ENCODE measurements around the gene NT5M.

NT5M gene

DNA sequence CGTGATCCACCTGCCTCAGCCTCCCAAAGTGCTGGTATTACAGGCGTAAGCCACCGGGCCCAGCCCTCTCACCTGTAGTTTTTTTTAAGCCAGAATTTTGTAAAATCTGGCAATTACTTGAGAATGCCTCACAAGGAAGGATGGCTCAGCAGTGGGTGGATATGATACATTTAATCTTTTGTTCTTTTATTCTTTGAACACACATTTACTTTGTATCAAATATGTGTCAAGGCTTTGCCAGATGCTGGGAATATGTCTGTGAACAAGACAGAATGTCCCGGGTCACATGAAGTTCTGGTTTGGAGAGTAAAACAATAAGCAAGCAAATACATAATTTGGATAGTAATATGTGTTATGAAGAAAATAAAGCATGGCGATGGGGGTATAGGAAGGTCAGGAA, 17.2 kb upstream of the NT5M start:
- in situ Hi-C loops (cut with MboI; ENCODE audit: low sequenced_read_pairs, unreplicated experiment), result no loop called here
- TF ChIP-seq, protein P1, sequence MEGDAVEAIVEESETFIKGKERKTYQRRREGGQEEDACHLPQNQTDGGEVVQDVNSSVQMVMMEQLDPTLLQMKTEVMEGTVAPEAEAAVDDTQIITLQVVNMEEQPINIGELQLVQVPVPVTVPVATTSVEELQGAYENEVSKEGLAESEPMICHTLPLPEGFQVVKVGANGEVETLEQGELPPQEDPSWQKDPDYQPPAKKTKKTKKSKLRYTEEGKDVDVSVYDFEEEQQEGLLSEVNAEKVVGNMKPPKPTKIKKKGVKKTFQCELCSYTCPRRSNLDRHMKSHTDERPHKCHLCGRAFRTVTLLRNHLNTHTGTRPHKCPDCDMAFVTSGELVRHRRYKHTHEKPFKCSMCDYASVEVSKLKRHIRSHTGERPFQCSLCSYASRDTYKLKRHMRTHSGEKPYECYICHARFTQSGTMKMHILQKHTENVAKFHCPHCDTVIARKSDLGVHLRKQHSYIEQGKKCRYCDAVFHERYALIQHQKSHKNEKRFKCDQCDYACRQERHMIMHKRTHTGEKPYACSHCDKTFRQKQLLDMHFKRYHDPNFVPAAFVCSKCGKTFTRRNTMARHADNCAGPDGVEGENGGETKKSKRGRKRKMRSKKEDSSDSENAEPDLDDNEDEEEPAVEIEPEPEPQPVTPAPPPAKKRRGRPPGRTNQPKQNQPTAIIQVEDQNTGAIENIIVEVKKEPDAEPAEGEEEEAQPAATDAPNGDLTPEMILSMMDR (IDR thresholded peaks at IDR 0.05; ENCODE audit: borderline replicate concordance, control extremely low read depth, extremely low read depth, insufficient read depth, missing control alignments), result no peak

DNA sequence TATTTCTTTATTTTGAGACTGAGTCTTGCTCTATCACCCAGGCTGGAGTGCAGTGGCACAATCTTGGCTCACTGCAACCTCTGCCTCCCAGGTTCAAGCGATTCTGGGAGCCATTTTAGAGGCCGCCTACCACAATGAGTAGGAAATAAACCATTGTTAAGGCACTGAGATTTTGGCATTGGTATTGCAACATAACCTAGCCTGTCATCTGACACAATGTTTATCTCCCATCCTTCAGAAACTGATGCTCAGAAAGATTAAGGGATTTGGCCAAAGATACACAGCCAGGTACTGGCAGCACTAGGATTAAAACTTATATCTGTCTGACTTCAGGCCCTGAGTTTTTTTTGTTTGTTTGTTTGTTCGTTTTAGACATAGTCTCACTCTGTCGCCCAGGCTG, 14.1 kb upstream of the NT5M start:
- in situ Hi-C loops (cut with MboI; ENCODE audit: low sequenced_read_pairs, unreplicated experiment), result no loop called here

More for the DNA sequence above, 17.2 kb upstream of the NT5M start:
- DNase-seq (ENCODE audit: low spot score), result no peak

DNA sequence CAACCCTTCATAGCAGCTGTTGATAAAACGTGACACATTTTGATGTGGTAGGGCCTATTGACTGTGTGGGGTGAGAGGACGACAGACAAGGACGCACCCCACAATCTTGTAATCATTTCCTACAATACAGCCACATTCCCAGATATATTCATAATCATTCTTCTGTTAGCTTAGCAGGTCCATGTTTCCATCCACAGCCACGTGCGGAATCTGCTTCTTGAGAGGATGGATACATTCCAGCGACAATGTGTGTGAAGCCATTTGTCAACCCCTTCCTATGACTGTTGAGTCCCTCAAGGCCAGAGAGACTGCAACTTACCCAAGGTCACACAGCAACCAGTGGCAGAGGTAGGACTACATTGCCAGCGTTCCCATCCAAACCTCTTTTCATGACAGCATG, 13.5 kb upstream of the NT5M start:
- DNase-seq (ENCODE audit: low spot score), result no peak

More for the DNA sequence above, 14.1 kb upstream of the NT5M start:
- TF ChIP-seq, protein P1 (IDR thresholded peaks at IDR 0.05; ENCODE audit: borderline replicate concordance, control extremely low read depth, extremely low read depth, insufficient read depth, missing control alignments), result no peak
- DNase-seq (ENCODE audit: low spot score), result no peak

DNA sequence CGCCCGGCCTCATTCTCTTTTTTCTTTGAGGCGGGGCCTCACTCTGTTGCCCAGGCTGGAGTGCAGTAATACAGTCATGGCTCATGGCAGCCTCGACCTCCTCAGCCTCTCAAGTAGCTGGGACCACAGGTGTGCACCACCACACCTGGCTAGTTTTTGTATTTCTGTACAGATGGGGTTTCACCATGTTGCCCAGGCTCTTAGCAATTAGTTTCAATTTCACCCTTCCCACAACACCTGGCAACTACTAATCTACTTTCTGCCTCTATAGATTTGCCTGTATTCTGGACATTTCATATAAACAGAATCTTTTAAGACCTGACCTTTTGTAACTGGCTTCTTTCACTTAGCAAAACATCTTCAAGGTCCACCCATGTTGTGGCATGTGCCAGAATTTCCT, 8.0 kb upstream of the NT5M start:
- no peak for DNase-seq (ENCODE audit: low spot score)
- in situ Hi-C loops (cut with MboI; ENCODE audit: low sequenced_read_pairs, unreplicated experiment), result no loop called here
- TF ChIP-seq, protein P1 (IDR thresholded peaks at IDR 0.05; ENCODE audit: borderline replicate concordance, control extremely low read depth, extremely low read depth, insufficient read depth, missing control alignments), result no peak

More for the DNA sequence above, 13.5 kb upstream of the NT5M start:
- TF ChIP-seq, protein P1 (IDR thresholded peaks at IDR 0.05; ENCODE audit: borderline replicate concordance, control extremely low read depth, extremely low read depth, insufficient read depth, missing control alignments), result no peak
- in situ Hi-C loops (cut with MboI; ENCODE audit: low sequenced_read_pairs, unreplicated experiment), result no loop called here

DNA sequence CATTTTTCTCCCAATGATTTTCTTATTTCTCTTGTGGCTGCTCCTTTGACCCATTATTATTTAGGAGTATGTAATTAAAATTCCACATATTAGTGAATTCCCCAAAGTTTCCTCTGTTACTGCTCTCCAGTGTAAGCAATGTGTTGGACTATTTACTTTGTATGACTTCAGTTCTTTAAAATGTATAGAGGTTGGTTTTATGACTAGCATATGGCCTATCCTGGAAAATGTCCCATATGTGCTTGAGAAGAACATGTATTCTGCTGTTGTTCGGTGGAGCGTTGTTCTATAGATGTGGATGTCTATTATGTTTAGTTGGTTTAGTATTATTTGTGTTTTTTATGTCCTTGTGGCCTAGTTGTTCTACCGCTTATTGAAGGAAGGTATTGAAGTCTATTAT, 6.0 kb upstream of the NT5M start:
- DNase-seq (ENCODE audit: low spot score), result no peak
- TF ChIP-seq, protein P1 (IDR thresholded peaks at IDR 0.05; ENCODE audit: borderline replicate concordance, control extremely low read depth, extremely low read depth, insufficient read depth, missing control alignments), result no peak
- in situ Hi-C loops (cut with MboI; ENCODE audit: low sequenced_read_pairs, unreplicated experiment), result no loop called here

DNA sequence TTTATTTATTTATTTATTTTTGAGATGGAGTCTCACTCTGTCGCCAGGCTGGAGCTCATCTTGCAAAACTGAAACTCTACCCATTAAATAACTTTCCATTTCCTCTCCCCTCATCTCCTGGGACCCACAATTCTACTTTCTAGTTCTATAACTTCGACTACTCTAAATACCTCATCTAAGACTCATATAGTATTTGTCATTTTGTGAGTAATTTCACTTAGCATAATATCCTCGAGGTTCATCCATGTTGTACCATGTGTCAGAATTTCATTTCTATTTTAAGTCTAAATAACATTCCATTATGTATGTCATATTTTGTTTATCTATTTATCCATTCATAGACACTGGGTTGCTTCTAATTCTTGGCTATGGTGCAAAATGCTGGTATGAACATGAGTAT, 5.1 kb upstream of the NT5M start:
- in situ Hi-C loops (cut with MboI; ENCODE audit: low sequenced_read_pairs, unreplicated experiment), result no loop called here
- DNase-seq (ENCODE audit: low spot score), result no peak
- TF ChIP-seq, protein P1 (IDR thresholded peaks at IDR 0.05; ENCODE audit: borderline replicate concordance, control extremely low read depth, extremely low read depth, insufficient read depth, missing control alignments), result no peak

Measured in GM13976 (cell line).